Stimulated activated CD4-positive, alpha-beta T cell treated with anti-CD3 and anti-CD28 coated beads, Interleukin-1b, Interleukin-23, amount 100 ng/mL, for 48 hours (primary cell): Measurements from ENCODE around the gene ADRA2C.

Source experiments
- DNase-seq: peaks from one replicate; pipeline ENCODE4 v3.0.0-alpha.2; 2020

The ADRA2C gene

GRCh38 chr4:3766036-3766784 lies at the start of gene ADRA2C:
TSS of gene ADRA2C (plus strand) at chr4:3766385. CDS start at chr4:3766607, 222 bp downstream.
- no peak for DNase-seq

- DNase-seq: no peak
Observed at GRCh38 chr4:3716631-3717235, 49.5 kb upstream of the ADRA2C start.

GRCh38 chr4:3717241-3717640 lies 48.9 kb upstream of the ADRA2C start:
- no peak for DNase-seq

- DNase-seq: no peak
Observed at GRCh38 chr4:3718462-3718861, 47.7 kb upstream of the ADRA2C start.

- DNase-seq: no peak
Observed at GRCh38 chr4:3719191-3719590, 47.0 kb upstream of the ADRA2C start.

- no peak for DNase-seq
Observed at GRCh38 chr4:3719836-3720235, 46.3 kb upstream of the ADRA2C start.

GRCh38 chr4:3720466-3720865 lies 45.7 kb upstream of the ADRA2C start:
- DNase-seq: no peak

- no peak for DNase-seq
Observed at GRCh38 chr4:3721186-3721585, 45.0 kb upstream of the ADRA2C start.

GRCh38 chr4:3721627-3722026 lies 44.6 kb upstream of the ADRA2C start:
- DNase-seq: no peak

GRCh38 chr4:3722446-3723231 lies 43.5 kb upstream of the ADRA2C start:
- no peak for DNase-seq

GRCh38 chr4:3723232-3723642 lies 42.9 kb upstream of the ADRA2C start:
- no peak for DNase-seq

- DNase-seq: no peak
Observed at GRCh38 chr4:3724319-3725231, 41.6 kb upstream of the ADRA2C start.

- DNase-seq: no peak
Observed at GRCh38 chr4:3725936-3726870, 40.0 kb upstream of the ADRA2C start.

GRCh38 chr4:3727847-3728469 lies 38.2 kb upstream of the ADRA2C start:
- no peak for DNase-seq

GRCh38 chr4:3729188-3729881 lies 36.9 kb upstream of the ADRA2C start:
- DNase-seq: no peak

GRCh38 chr4:3729882-3730226 lies 36.3 kb upstream of the ADRA2C start:
- DNase-seq: no peak

GRCh38 chr4:3730422-3731190 lies 35.6 kb upstream of the ADRA2C start:
- DNase-seq: no peak

GRCh38 chr4:3732076-3733028 lies 33.8 kb upstream of the ADRA2C start:
- no peak for DNase-seq

GRCh38 chr4:3733195-3733594 lies 33.0 kb upstream of the ADRA2C start:
- DNase-seq: no peak
